ENCODE measurements around the gene L3MBTL4.

DNA sequence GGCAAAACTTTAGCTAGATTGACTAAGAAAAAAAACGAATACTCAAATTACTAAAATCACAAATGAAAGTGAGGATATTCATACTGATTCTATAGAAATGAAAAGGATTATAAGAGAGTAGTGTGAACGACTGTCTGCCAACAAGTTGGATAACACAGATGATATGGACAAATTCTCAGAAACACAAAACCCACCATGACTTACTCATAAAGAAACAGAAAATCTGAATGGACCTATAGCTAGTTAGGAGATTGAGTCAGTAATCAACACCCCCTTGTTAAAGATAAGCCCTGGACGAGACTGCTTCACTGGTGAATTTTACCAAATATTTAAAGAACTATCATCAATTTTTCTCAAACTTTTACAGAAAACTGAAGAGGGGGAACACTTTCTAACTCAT lies 410.6 kb downstream of the L3MBTL4 start:
- TF ChIP-seq POLR2A (IDR thresholded peaks at IDR 0.05; ENCODE audit: borderline replicate concordance, extremely low read depth, insufficient read depth, insufficient read length) = no peak
- TF ChIP-seq, protein P1, sequence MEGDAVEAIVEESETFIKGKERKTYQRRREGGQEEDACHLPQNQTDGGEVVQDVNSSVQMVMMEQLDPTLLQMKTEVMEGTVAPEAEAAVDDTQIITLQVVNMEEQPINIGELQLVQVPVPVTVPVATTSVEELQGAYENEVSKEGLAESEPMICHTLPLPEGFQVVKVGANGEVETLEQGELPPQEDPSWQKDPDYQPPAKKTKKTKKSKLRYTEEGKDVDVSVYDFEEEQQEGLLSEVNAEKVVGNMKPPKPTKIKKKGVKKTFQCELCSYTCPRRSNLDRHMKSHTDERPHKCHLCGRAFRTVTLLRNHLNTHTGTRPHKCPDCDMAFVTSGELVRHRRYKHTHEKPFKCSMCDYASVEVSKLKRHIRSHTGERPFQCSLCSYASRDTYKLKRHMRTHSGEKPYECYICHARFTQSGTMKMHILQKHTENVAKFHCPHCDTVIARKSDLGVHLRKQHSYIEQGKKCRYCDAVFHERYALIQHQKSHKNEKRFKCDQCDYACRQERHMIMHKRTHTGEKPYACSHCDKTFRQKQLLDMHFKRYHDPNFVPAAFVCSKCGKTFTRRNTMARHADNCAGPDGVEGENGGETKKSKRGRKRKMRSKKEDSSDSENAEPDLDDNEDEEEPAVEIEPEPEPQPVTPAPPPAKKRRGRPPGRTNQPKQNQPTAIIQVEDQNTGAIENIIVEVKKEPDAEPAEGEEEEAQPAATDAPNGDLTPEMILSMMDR (IDR thresholded peaks at IDR 0.05 in 2 of 3, conservative IDR thresholded peaks at IDR 0.05 in 1 of 3; ENCODE audit: borderline replicate concordance in 1 of 3, insufficient read depth in 1 of 3, low read depth in 2 of 3, low read length in 2 of 3) = no peak
- TF ChIP-seq POLR2AphosphoS5 (IDR thresholded peaks at IDR 0.05; ENCODE audit: low read depth, low read length) = no peak
